GM12891 (cell line): ENCODE results near the gene STRADB.

Experiments
- PAX5 ChIP-seq: IDR thresholded peaks from 2 replicates; pipeline ENCODE4 v1.6.1; 2011; ENCODE audit warnings: low read length, moderate library complexity, mild to moderate bottlenecking; ENCODE audit not compliant: insufficient read depth, severe bottlenecking
- POLR2A ChIP-seq: IDR thresholded peaks from 2 replicates; pipeline ENCODE4 v1.6.1; 2011; ENCODE audit warnings: low read depth, low read length, control low read depth
- POLR2AphosphoS5 ChIP-seq: IDR thresholded peaks from 2 replicates; pipeline ENCODE4 v1.6.1; 2011; ENCODE audit warnings: low read depth, low read length, control low read depth
- POU2F2 ChIP-seq: IDR thresholded peaks from 2 replicates; pipeline ENCODE4 v1.6.1; 2011; ENCODE audit warnings: low read depth, mild to moderate bottlenecking, control low read depth, low read length, moderate library complexity
- SPI1 ChIP-seq: IDR thresholded peaks from 2 replicates; pipeline ENCODE4 v1.6.1; 2011; ENCODE audit warnings: low read depth, low read length, control low read depth
- TAF1 ChIP-seq: IDR thresholded peaks from 2 replicates; pipeline ENCODE4 v1.6.1; 2011; ENCODE audit warnings: low read depth, low read length, control low read depth

DNA sequence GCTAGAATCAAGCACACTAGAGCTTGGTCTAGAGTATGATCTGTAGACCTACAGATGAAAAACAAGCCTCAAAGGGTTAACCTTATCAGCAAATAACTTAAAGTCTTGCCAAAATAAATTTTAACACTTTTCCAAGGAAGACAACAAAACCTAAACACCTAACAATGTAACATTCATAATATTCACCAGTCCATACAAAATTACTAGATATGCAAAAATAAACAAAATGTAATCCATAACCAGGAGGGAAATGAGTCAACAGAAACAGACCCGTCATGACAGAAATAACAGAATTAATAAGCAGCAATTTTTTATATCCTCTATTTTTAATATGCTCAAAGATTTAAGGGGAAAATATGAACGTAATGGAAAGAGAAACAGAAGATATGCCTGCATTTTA, 36.4 kb upstream of the STRADB start:
- TF ChIP-seq POU2F2 (no peak), POLR2A (no peak), POLR2AphosphoS5 (no peak), TAF1 (no peak), PAX5 (no peak), SPI1 (no peak)
